Esophagus muscularis mucosa (tissue), 4 donors: ENCODE results near the gene CREB3L2.

Experiments
- EP300 ChIP-seq: sonication (generic); formaldehyde crosslinking; IDR thresholded peaks from one replicate; pipeline ENCODE4 v1.6.1; 2017; ENCODE audit warnings: antibody characterized with exemption
- POLR2A ChIP-seq: fragments of 450-650 bp; IDR thresholded peaks from one replicate; pipeline ENCODE4 v1.6.1; 2017; ENCODE audit warnings: antibody characterized with exemption, moderate library complexity, mild to moderate bottlenecking, low read depth
- POLR2AphosphoS5 ChIP-seq, 2 donors: sonication (generic); formaldehyde crosslinking; IDR thresholded peaks; one replicate each; pipeline ENCODE4 v1.6.1; 2017; ENCODE audit warnings: antibody characterized with exemption in 2 of 2
- TF ChIP-seq, protein P1 (sequence below), 3 experiments: fragments of 200-600 bp in 2 of 3; fragments of 450-650 bp in 1 of 3; sonication (generic) in 2 of 3; IDR thresholded peaks; one replicate each; pipeline ENCODE4 v1.5.1; 2017 to 2019; ENCODE audit warnings: antibody characterized with exemption in 3 of 3, mild to moderate bottlenecking in 2 of 3, moderate library complexity in 1 of 3

DNA sequence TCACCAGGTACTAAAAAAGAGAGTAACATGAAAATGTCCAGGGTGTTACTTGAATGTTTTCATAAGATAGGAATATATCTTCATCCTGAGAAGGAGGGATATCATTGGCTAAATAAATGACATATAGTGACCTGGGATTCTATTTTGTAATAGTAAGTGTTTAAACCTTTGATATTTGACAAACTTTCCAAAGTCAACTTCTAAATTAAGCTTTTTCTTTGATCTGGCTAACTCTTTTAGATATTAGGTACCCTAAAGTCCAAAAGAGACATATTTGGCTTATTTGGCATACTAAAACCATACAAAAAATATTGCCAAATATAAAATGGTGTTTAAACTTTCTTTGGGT lies 22.4 kb upstream of the CREB3L2 start:
- no peak for TF ChIP-seq POLR2A
- TF ChIP-seq, protein P1, sequence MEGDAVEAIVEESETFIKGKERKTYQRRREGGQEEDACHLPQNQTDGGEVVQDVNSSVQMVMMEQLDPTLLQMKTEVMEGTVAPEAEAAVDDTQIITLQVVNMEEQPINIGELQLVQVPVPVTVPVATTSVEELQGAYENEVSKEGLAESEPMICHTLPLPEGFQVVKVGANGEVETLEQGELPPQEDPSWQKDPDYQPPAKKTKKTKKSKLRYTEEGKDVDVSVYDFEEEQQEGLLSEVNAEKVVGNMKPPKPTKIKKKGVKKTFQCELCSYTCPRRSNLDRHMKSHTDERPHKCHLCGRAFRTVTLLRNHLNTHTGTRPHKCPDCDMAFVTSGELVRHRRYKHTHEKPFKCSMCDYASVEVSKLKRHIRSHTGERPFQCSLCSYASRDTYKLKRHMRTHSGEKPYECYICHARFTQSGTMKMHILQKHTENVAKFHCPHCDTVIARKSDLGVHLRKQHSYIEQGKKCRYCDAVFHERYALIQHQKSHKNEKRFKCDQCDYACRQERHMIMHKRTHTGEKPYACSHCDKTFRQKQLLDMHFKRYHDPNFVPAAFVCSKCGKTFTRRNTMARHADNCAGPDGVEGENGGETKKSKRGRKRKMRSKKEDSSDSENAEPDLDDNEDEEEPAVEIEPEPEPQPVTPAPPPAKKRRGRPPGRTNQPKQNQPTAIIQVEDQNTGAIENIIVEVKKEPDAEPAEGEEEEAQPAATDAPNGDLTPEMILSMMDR (IDR thresholded peaks at IDR 0.05), result no peak
- no peak for TF ChIP-seq EP300
- no peak for TF ChIP-seq POLR2AphosphoS5 (IDR thresholded peaks at IDR 0.05)
